ENCODE results near the gene DNAJC1. TPM values are rescaled to one million over a fixed set of nuclear protein-coding genes. Genes with fewer than 3 reads are reported as not detected.

The DNAJC1 gene
- total and polyA plus RNA-seq, 10 of the 15 experiments (the other 5 are each of a cell fraction or from before 2014, with no cell fraction given), result 2.5 to 39.3 (median 20.4) TPM

GRCh38 chr10:21757185-21757901 is 246.2 kb downstream of the DNAJC1 start:
- WGBS (ENCODE audit: insufficient coverage, insufficient replicate concordance, low lambda C conversion rate, missing lambda C conversion rate), result 91% methylated on average over 8 of the region's 8 CpGs
- H3K36me3 ChIP-seq (ENCODE audit: control insufficient read depth in 2 of 2, insufficient read depth in 2 of 2, low read length in 1 of 2), result no peaks in the 10 kb centered on the region; a peak in 4 of 4 replicates
- H3K4me3 ChIP-seq, result no peak overlapping the region
- TF ChIP-seq SREBF1 (IDR thresholded peaks at IDR 0.05; ENCODE audit: low read length) (no peak), NBN (IDR thresholded peaks at IDR 0.05) (no peak), ZBTB4 (CRISPR knock-in tag; IDR thresholded peaks at IDR 0.05) (no peak), HDGF (IDR thresholded peaks at IDR 0.05) (no peak), BHLHE40 (IDR thresholded peaks at IDR 0.05; ENCODE audit: borderline replicate concordance in 1 of 2, low read depth in 2 of 2, low read length in 1 of 2) (no peak), ATF2 (IDR thresholded peaks at IDR 0.05; ENCODE audit: low read length) (no peak), RFX5 (IDR thresholded peaks at IDR 0.05; ENCODE audit: low read depth, low read length) (no peak)
- intact Hi-C loops (cut with micrococcal nuclease; ENCODE audit: unreplicated experiment), result no loop called here
- no peak overlapping the region for H2AFZ ChIP-seq (ENCODE audit: control insufficient read depth, low read depth, low read length)
- ATAC-seq (no peak), DNase-seq (ENCODE audit: low read depth, low spot score) (no peak), FAIRE-seq (no peak)
- H3K9me3 ChIP-seq (replicated peaks; ENCODE audit: control insufficient read depth, insufficient read depth, low read length), result no peaks in the 10 kb centered on the region
- CTCF ChIA-PET, result interaction anchor here (1.0 kb wide), 1 partner anchor 9 kb away, joined by 4 read pairs; no protein-coding TSS in a partner anchor
- no peaks in the 10 kb centered on the region for H3K79me2 ChIP-seq (ENCODE audit: control insufficient read depth, insufficient read depth, low read length)
- in situ Hi-C loops (cut with MboI), result no loop called here
- POLR2A ChIA-PET, result no interaction called here
- no peaks in the 10 kb centered on the region for H3K27me3 ChIP-seq (replicated peaks in 1 of 2; ENCODE audit: control insufficient read depth in 2 of 2, insufficient read depth in 2 of 2, low read length in 1 of 2)
- H4K20me1 ChIP-seq (ENCODE audit: control insufficient read depth, insufficient read depth), result no peaks in the 10 kb centered on the region
- no TSS peak for BruUV-seq (replicated peaks)
- no peak overlapping the region for H3K27ac ChIP-seq (ENCODE audit: control insufficient read depth, insufficient read depth)
- no peak overlapping the region for H3K9ac ChIP-seq (ENCODE audit: control insufficient read depth, insufficient read depth, low read length)
- RAD21 ChIA-PET (ENCODE audit: unreplicated experiment), result interaction anchor here (0.8 kb wide), 1 partner anchor 196 kb away, joined by 3 read pairs; no protein-coding TSS in a partner anchor
- H3K4me1 ChIP-seq (ENCODE audit: control insufficient read depth, insufficient read depth, low read length), result no peaks in the 10 kb centered on the region
- SMC1A ChIA-PET (ENCODE audit: uncharacterized antibody, unreplicated experiment), result interaction anchor here (0.9 kb wide), 1 partner anchor 196 kb away, joined by 3 read pairs; no protein-coding TSS in a partner anchor
- H3K4me2 ChIP-seq (ENCODE audit: control insufficient read depth, insufficient read depth), result no peak overlapping the region

Data from GM12878 (cell line).